PC-3 (cell line): ENCODE measurements around the gene PAIP2. TPM values are rescaled to one million over a fixed set of nuclear protein-coding genes. Genes with fewer than 3 reads are reported as not detected.

Source experiments
- ATAC-seq: fragments of 200-7000 bp; cut with Tn5 transposase; 2 replicates; pipeline ENCODE4 v1.9.1; 2020; ENCODE audit warnings: mild to moderate bottlenecking, moderate library complexity
- BruUV-seq: library from RNA; stranded (reverse); fragments of 400-500 nt; replicated peaks from 2 replicates; lab custom pipeline; 2021; lab: Mats Ljungman, UMichigan
- CTCF ChIA-PET: fragments of 300-600 bp; sonication (Branson Sonifier 250); formaldehyde crosslinking; loops from one replicate; lab custom pipeline; 2022; ENCODE audit warnings: antibody characterized with exemption; lab: Charles Lee
- POLR2A ChIA-PET: fragments of 300-600 bp; sonication (Branson Sonifier 250); formaldehyde crosslinking; loops from one replicate; lab custom pipeline; 2022; ENCODE audit warnings: antibody characterized with exemption; ENCODE audit not compliant: unreplicated experiment; lab: Charles Lee
- DNase-seq: peaks from one replicate; pipeline ENCODE4 v3.0.0-alpha.2; 2015
- H2AFZ ChIP-seq: fragments of 300-600 bp; sonication (generic); 2 replicates; pipeline ENCODE4 v1.6.0; 2016; ENCODE audit warnings: antibody characterized with exemption, low read length
- H3F3A ChIP-seq: fragments of 300-600 bp; sonication (generic); one replicate; pipeline ENCODE4 v1.6.0; 2017; ENCODE audit warnings: antibody characterized with exemption, low read length, control low read depth, mild to moderate bottlenecking; ENCODE audit not compliant: unreplicated experiment
- H3K27ac ChIP-seq: fragments of 300-600 bp; sonication (generic); 2 replicates; pipeline ENCODE4 v1.5.1; 2016; ENCODE audit warnings: mild to moderate bottlenecking, low read length
- H3K27me3 ChIP-seq: fragments of 300-600 bp; sonication (generic); 2 replicates; pipeline ENCODE4 v1.6.1; 2016; ENCODE audit warnings: low read length, mixed read lengths
- H3K36me3 ChIP-seq: fragments of 300-600 bp; sonication (generic); 2 replicates; pipeline ENCODE4 v1.6.1; 2016; ENCODE audit warnings: low read depth, mixed run types, low read length, mixed read lengths
- H3K4me1 ChIP-seq: fragments of 300-600 bp; sonication (generic); 2 replicates; pipeline ENCODE4 v1.5.1; 2016; ENCODE audit warnings: low read length; ENCODE audit not compliant: insufficient read depth
- H3K4me2 ChIP-seq: fragments of 300-600 bp; sonication (generic); 2 replicates; pipeline ENCODE4 v1.6.0; 2016; ENCODE audit warnings: low read length
- H3K4me3 ChIP-seq: fragments of 300-600 bp; sonication (generic); 2 replicates; pipeline ENCODE4 v1.5.1; 2016; ENCODE audit warnings: mild to moderate bottlenecking, low read length, mixed read lengths
- H3K79me2 ChIP-seq: fragments of 300-600 bp; sonication (generic); 2 replicates; pipeline ENCODE4 v1.6.1; 2017; ENCODE audit warnings: low read length, mixed read lengths
- H3K9ac ChIP-seq: fragments of 300-600 bp; sonication (generic); 2 replicates; pipeline ENCODE4 v1.6.0; 2016; ENCODE audit warnings: mild to moderate bottlenecking, low read length
- H3K9me2 ChIP-seq: fragments of 300-600 bp; sonication (generic); replicated peaks from 2 replicates; pipeline ENCODE4 v1.6.1; 2016; ENCODE audit warnings: mixed run types, low read length, mixed read lengths
- H3K9me3 ChIP-seq: fragments of 300-600 bp; sonication (generic); 2 replicates; pipeline ENCODE4 v1.6.1; 2016; ENCODE audit warnings: low read length, mixed read lengths
- H4K20me1 ChIP-seq: fragments of 300-600 bp; sonication (generic); 2 replicates; pipeline ENCODE4 v1.6.1; 2016; ENCODE audit warnings: low read length, mixed read lengths
- EZH2 ChIP-seq: fragments of 300-600 bp; sonication (generic); IDR thresholded peaks from one replicate; pipeline ENCODE4 v1.6.1; 2017; ENCODE audit warnings: antibody characterized with exemption, mild to moderate bottlenecking, low read length; ENCODE audit not compliant: unreplicated experiment
- EZH2phosphoT487 ChIP-seq: fragments of 300-600 bp; sonication (generic); IDR thresholded peaks from 2 replicates; pipeline ENCODE4 v1.6.1; 2018; ENCODE audit warnings: mild to moderate bottlenecking, antibody characterized with exemption, low read length, borderline replicate concordance
- intact Hi-C: fragments of 100-400 bp; cut with micrococcal nuclease; formaldehyde crosslinking; loops from 2 replicates; pipeline ENCODE4 v1.9.0; 2023
- total RNA-seq: library from RNA; depleted of rRNA; stranded (reverse); fragments of >200 nt; gene quantifications from 2 replicates; pipeline ENCODE4 v1.2.3, GENCODE V29; 2014
- TF ChIP-seq, protein P1 (sequence below): fragments of 300-600 bp; sonication (generic); conservative IDR thresholded peaks from 2 replicates; pipeline ENCODE4 v1.5.1; 2017; ENCODE audit warnings: antibody characterized with exemption, low read depth, mild to moderate bottlenecking, low read length

Gene PAIP2
- total RNA-seq, 1 experiment from 2014 or later, result 35.1 TPM

- H3K27me3 ChIP-seq, result no peaks in the 10 kb centered on the region
- H2AFZ ChIP-seq, result no peak overlapping the region
- no peaks in the 10 kb centered on the region for H3K79me2 ChIP-seq
- DNase-seq (no peak), ATAC-seq (no peak)
- H3K9ac ChIP-seq, result no peak overlapping the region
- no TSS peak for BruUV-seq
- peaks cover 4% of the 10 kb centered on the region; the same call in 1 of the 2 replicates for H3K4me1 ChIP-seq
- H3K4me3 ChIP-seq, result no peak overlapping the region
- no peaks in the 10 kb centered on the region for H4K20me1 ChIP-seq
- H3K4me2 ChIP-seq, result no peak overlapping the region
- ChIA-PET POLR2A (no interaction called here), CTCF (no interaction called here)
- no peaks in the 10 kb centered on the region for H3F3A ChIP-seq
- intact Hi-C loops, result no loop called here
- no peaks in the 10 kb centered on the region for H3K36me3 ChIP-seq
- H3K9me2 ChIP-seq, result no peaks in the 10 kb centered on the region
- H3K27ac ChIP-seq, result no peak overlapping the region
- no peaks in the 10 kb centered on the region for H3K9me3 ChIP-seq
- TF ChIP-seq EZH2phosphoT487, result no peak
- no peak for TF ChIP-seq EZH2
- TF ChIP-seq, protein P1, sequence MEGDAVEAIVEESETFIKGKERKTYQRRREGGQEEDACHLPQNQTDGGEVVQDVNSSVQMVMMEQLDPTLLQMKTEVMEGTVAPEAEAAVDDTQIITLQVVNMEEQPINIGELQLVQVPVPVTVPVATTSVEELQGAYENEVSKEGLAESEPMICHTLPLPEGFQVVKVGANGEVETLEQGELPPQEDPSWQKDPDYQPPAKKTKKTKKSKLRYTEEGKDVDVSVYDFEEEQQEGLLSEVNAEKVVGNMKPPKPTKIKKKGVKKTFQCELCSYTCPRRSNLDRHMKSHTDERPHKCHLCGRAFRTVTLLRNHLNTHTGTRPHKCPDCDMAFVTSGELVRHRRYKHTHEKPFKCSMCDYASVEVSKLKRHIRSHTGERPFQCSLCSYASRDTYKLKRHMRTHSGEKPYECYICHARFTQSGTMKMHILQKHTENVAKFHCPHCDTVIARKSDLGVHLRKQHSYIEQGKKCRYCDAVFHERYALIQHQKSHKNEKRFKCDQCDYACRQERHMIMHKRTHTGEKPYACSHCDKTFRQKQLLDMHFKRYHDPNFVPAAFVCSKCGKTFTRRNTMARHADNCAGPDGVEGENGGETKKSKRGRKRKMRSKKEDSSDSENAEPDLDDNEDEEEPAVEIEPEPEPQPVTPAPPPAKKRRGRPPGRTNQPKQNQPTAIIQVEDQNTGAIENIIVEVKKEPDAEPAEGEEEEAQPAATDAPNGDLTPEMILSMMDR, result no peak
These were observed 42.4 kb downstream of the PAIP2 start for GRCh38 chr5:139383993-139384590.

DNA sequence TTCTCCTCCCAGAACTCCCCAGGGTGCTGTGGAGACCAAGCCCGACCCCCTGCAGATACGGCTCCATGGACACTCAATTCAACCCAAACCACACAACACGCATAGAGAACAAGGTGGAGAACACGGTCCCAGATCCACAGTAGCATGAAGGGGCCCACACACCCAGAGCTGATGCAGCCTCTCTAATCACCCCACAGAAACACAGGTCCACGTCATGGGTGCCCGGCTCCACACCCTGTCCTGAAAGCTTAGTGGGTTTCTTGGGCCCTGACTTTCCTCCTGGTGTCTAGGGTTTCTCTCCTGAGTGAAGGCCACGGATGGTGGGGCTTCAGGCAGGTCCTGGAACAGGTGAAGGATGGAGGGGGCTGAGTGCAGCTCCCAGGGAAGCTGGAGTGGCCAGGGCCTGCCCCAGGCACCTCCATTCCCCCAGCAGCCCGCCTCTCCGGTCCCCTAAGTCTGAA is 43.0 kb downstream of the PAIP2 start:
- ChIA-PET POLR2A (no interaction called here), CTCF (no interaction called here)
- H3K27me3 ChIP-seq, result no peaks in the 10 kb centered on the region
- H3K27ac ChIP-seq, result no peak overlapping the region
- TF ChIP-seq EZH2 (no peak), EZH2phosphoT487 (no peak)
- TF ChIP-seq, protein P1, result no peak
- DNase-seq (no peak), ATAC-seq (no peak)
- H3K9me3 ChIP-seq, result no peaks in the 10 kb centered on the region
- no peak overlapping the region for H3K4me2 ChIP-seq
- H2AFZ ChIP-seq, result no peak overlapping the region
- no peak overlapping the region for H3K4me3 ChIP-seq
- no peaks in the 10 kb centered on the region for H3K9me2 ChIP-seq
- no TSS peak for BruUV-seq
- H4K20me1 ChIP-seq, result no peaks in the 10 kb centered on the region
- no peak overlapping the region for H3K9ac ChIP-seq
- intact Hi-C loops, result no loop called here
- no peaks in the 10 kb centered on the region for H3K36me3 ChIP-seq
- no peaks in the 10 kb centered on the region for H3F3A ChIP-seq
- peaks cover 4% of the 10 kb centered on the region; the same call in 1 of the 2 replicates for H3K4me1 ChIP-seq
- no peaks in the 10 kb centered on the region for H3K79me2 ChIP-seq
